ENCODE data around the gene VIT.

- no peak for TF ChIP-seq CTCF (IDR thresholded peaks at IDR 0.05 in 8 of 11, conservative IDR thresholded peaks at IDR 0.05 in 3 of 11)
- no peak for TF ChIP-seq POLR2A (IDR thresholded peaks at IDR 0.05)
- TF ChIP-seq POLR2AphosphoS5 (IDR thresholded peaks at IDR 0.05): no peak
These were observed 31.0 kb downstream of the VIT start for GRCh38 chr2:36727550-36727949.

Data from spleen (tissue), 7 donors.